Natural killer cell treated with Interleukin-12 subunit alpha and Interleukin-12 subunit beta and Interleukin-15 and Interleukin-18, amount 100 ng/mL, for 72 hours (primary cell): ENCODE measurements around the gene TYMS. TPM values are rescaled to one million over a fixed set of nuclear protein-coding genes. Genes with fewer than 3 reads are reported as not detected.

ENCODE experiments used
- ATAC-seq, 2 donors: fragments of 150-1000 bp; cut with Tn5 transposase in 1 of 2; sonication (Bioruptor Pico), chemical (Tn5 transposase) in 1 of 2; 2 replicates each; pipeline ENCODE4 v1.10.0; 2021
- DNase-seq: peaks from one replicate; pipeline ENCODE4 v3.0.0; 2022; ENCODE audit warnings: low spot score
- H3K27ac Mint-ChIP-seq, 2 donors: 1 replicate in 1 of 2; 2 replicates in 1 of 2; pipeline ENCODE4 v1.8.0; 2022; ENCODE audit warnings: mixed read lengths in 2 of 2, mild to moderate bottlenecking in 1 of 2, moderate library complexity in 1 of 2
- H3K27me3 Mint-ChIP-seq, 2 donors: 1 replicate in 1 of 2; 2 replicates in 1 of 2; pipeline ENCODE4 v1.8.0; 2022; ENCODE audit warnings: mixed read lengths in 2 of 2
- H3K36me3 Mint-ChIP-seq: one replicate; pipeline ENCODE4 v1.8.0; 2022; ENCODE audit warnings: mixed read lengths
- H3K4me1 Mint-ChIP-seq, 2 donors: 1 replicate in 1 of 2; 2 replicates in 1 of 2; pipeline ENCODE4 v1.8.0; 2022; ENCODE audit warnings: low read depth in 2 of 2, mixed read lengths in 2 of 2, mild to moderate bottlenecking in 1 of 2
- H3K4me3 Mint-ChIP-seq: one replicate; pipeline ENCODE4 v1.8.0; 2022; ENCODE audit warnings: mixed read lengths
- H3K9me3 Mint-ChIP-seq: 2 replicates; pipeline ENCODE4 v1.8.0; 2022; ENCODE audit warnings: mixed read lengths
- total RNA-seq, 2 donors: library from RNA; stranded (reverse); gene quantifications; one replicate each; pipeline ENCODE4 v1.2.3, GENCODE V29; 2022

Gene TYMS
- total RNA-seq, 2 donors from 2014 or later = 180 to 276 TPM

GRCh38 chr18:627231-627630 is 30.2 kb upstream of the TYMS start:
- Mint-ChIP-seq H3K27ac (no peak overlapping the region), H3K4me1 (no peaks in the 10 kb centered on the region), H3K36me3 (no peaks in the 10 kb centered on the region), H3K27me3 (peaks cover 13 to 28% of the 10 kb centered on the region in 2 donors), H3K9me3 (no peaks in the 10 kb centered on the region), H3K4me3 (no peak overlapping the region)
- DNase-seq = no peak
- ATAC-seq = no peak

GRCh38 chr18:629269-630150 is 27.9 kb upstream of the TYMS start:
- Mint-ChIP-seq H3K36me3 (no peaks in the 10 kb centered on the region), H3K27me3 (peaks cover 9 to 32% of the 10 kb centered on the region in 2 donors), H3K4me3 (no peak overlapping the region), H3K9me3 (no peaks in the 10 kb centered on the region), H3K27ac (no peak overlapping the region), H3K4me1 (no peaks in the 10 kb centered on the region)
- no peak for ATAC-seq
- DNase-seq = no peak

GRCh38 chr18:631560-631959 is 25.9 kb upstream of the TYMS start:
- ATAC-seq (no peak), DNase-seq (no peak)
- H3K27ac Mint-ChIP-seq = no peak overlapping the region
- no peaks in the 10 kb centered on the region for H3K36me3 Mint-ChIP-seq
- H3K4me3 Mint-ChIP-seq = no peak overlapping the region
- peaks cover 4 to 32% of the 10 kb centered on the region in 2 donors for H3K27me3 Mint-ChIP-seq
- H3K4me1 Mint-ChIP-seq = no peaks in the 10 kb centered on the region
- no peaks in the 10 kb centered on the region for H3K9me3 Mint-ChIP-seq

GRCh38 chr18:634551-635045 is 22.9 kb upstream of the TYMS start:
- Mint-ChIP-seq H3K4me1 (no peaks in the 10 kb centered on the region), H3K36me3 (no peaks in the 10 kb centered on the region), H3K27ac (no peak overlapping the region), H3K4me3 (no peak overlapping the region), H3K27me3 (peaks cover 4 to 24% of the 10 kb centered on the region in 2 donors), H3K9me3 (no peaks in the 10 kb centered on the region)
- ATAC-seq (no peak), DNase-seq (no peak)

GRCh38 chr18:635171-635570 is 22.3 kb upstream of the TYMS start:
- no peak overlapping the region for H3K27ac Mint-ChIP-seq
- H3K4me3 Mint-ChIP-seq = no peak overlapping the region
- ATAC-seq (no peak), DNase-seq (no peak)
- H3K9me3 Mint-ChIP-seq = no peaks in the 10 kb centered on the region
- peaks cover 4 to 21% of the 10 kb centered on the region in 2 donors for H3K27me3 Mint-ChIP-seq
- no peaks in the 10 kb centered on the region for H3K4me1 Mint-ChIP-seq
- no peaks in the 10 kb centered on the region for H3K36me3 Mint-ChIP-seq

- no peak for ATAC-seq
- Mint-ChIP-seq H3K36me3 (no peaks in the 10 kb centered on the region), H3K27ac (no peak overlapping the region), H3K9me3 (no peaks in the 10 kb centered on the region), H3K4me1 (no peaks in the 10 kb centered on the region), H3K27me3 (peaks cover 7 to 11% of the 10 kb centered on the region in 2 donors), H3K4me3 (no peak overlapping the region)
- DNase-seq = no peak
Measured at GRCh38 chr18:641224-641623, 16.2 kb upstream of the TYMS start.

- ATAC-seq = peak in 1 of 2 donors; percentile 58
Measured at GRCh38 chr18:644395-645004, 13.0 kb upstream of the TYMS start.

GRCh38 chr18:647304-647703 is 10.1 kb upstream of the TYMS start:
- ATAC-seq (peak; percentile 15 to 24), DNase-seq (no peak)
- no peak overlapping the region for H3K27ac Mint-ChIP-seq
- no peaks in the 10 kb centered on the region for H3K9me3 Mint-ChIP-seq
- no peak overlapping the region for H3K4me3 Mint-ChIP-seq
- H3K4me1 Mint-ChIP-seq = peaks cover 5 to 7% of the 10 kb centered on the region in 2 donors
- peaks cover 5 to 9% of the 10 kb centered on the region in 2 donors for H3K27me3 Mint-ChIP-seq
- no peaks in the 10 kb centered on the region for H3K36me3 Mint-ChIP-seq

More at GRCh38 chr18:644395-645004, 13.0 kb upstream of the TYMS start:
- Mint-ChIP-seq H3K4me1 (no peaks in the 10 kb centered on the region), H3K4me3 (no peak overlapping the region), H3K9me3 (no peaks in the 10 kb centered on the region), H3K27me3 (peaks cover 7 to 11% of the 10 kb centered on the region in 2 donors), H3K36me3 (no peaks in the 10 kb centered on the region), H3K27ac (no peak overlapping the region)
- no peak for DNase-seq

- Mint-ChIP-seq H3K4me3 (no peak overlapping the region), H3K4me1 (peaks cover 5 to 7% of the 10 kb centered on the region in 2 donors), H3K9me3 (no peaks in the 10 kb centered on the region), H3K27ac (no peak overlapping the region), H3K36me3 (no peaks in the 10 kb centered on the region), H3K27me3 (peaks cover 0 to 2% of the 10 kb centered on the region in 2 donors)
- ATAC-seq (no peak), DNase-seq (no peak)
Measured at GRCh38 chr18:649341-649740, 8.1 kb upstream of the TYMS start.

GRCh38 chr18:650428-650858 is 7.0 kb upstream of the TYMS start:
- no peak overlapping the region for H3K27ac Mint-ChIP-seq
- ATAC-seq (no peak), DNase-seq (no peak)
- peaks cover 0 to 2% of the 10 kb centered on the region in 2 donors for H3K27me3 Mint-ChIP-seq
- H3K36me3 Mint-ChIP-seq = no peaks in the 10 kb centered on the region
- H3K4me1 Mint-ChIP-seq = peaks cover 5 to 7% of the 10 kb centered on the region in 2 donors
- no peaks in the 10 kb centered on the region for H3K9me3 Mint-ChIP-seq
- peak overlapping the region; percentile 30 for H3K4me3 Mint-ChIP-seq

- peaks cover 0 to 6% of the 10 kb centered on the region in 2 donors for H3K27me3 Mint-ChIP-seq
- no peak overlapping the region for H3K27ac Mint-ChIP-seq
- DNase-seq = no peak
Measured at GRCh38 chr18:652131-652530, 5.3 kb upstream of the TYMS start.

GRCh38 chr18:653512-653911 is 3.9 kb upstream of the TYMS start:
- no peak overlapping the region for H3K27ac Mint-ChIP-seq
- ATAC-seq (no peak), DNase-seq (no peak)
- H3K27me3 Mint-ChIP-seq = peaks cover 0 to 4% of the 10 kb centered on the region in 2 donors
- H3K4me3 Mint-ChIP-seq = no peak overlapping the region
- no peaks in the 10 kb centered on the region for H3K9me3 Mint-ChIP-seq
- H3K4me1 Mint-ChIP-seq = peaks cover 5 to 7% of the 10 kb centered on the region in 2 donors
- H3K36me3 Mint-ChIP-seq = no peaks in the 10 kb centered on the region

More at GRCh38 chr18:652131-652530, 5.3 kb upstream of the TYMS start:
- Mint-ChIP-seq H3K4me3 (no peak overlapping the region), H3K4me1 (peaks cover 5 to 7% of the 10 kb centered on the region in 2 donors), H3K36me3 (no peaks in the 10 kb centered on the region), H3K9me3 (no peaks in the 10 kb centered on the region)
- ATAC-seq = no peak

GRCh38 chr18:654601-655000 is 2.9 kb upstream of the TYMS start:
- H3K4me3 Mint-ChIP-seq = no peak overlapping the region
- ATAC-seq = no peak
- no peak overlapping the region for H3K27ac Mint-ChIP-seq
- peaks cover 0 to 4% of the 10 kb centered on the region in 2 donors for H3K27me3 Mint-ChIP-seq
- DNase-seq = no peak
- no peaks in the 10 kb centered on the region for H3K9me3 Mint-ChIP-seq
- peaks cover 15 to 16% of the 10 kb centered on the region in 2 donors for H3K4me1 Mint-ChIP-seq
- H3K36me3 Mint-ChIP-seq = no peaks in the 10 kb centered on the region

GRCh38 chr18:655445-655844 is 2.0 kb upstream of the TYMS start:
- Mint-ChIP-seq H3K4me3 (peak overlapping the region; percentile 22), H3K9me3 (no peaks in the 10 kb centered on the region), H3K4me1 (peaks cover 16 to 19% of the 10 kb centered on the region in 2 donors), H3K27me3 (peaks cover 0 to 4% of the 10 kb centered on the region in 2 donors), H3K36me3 (peaks cover 5% of the 10 kb centered on the region), H3K27ac (no peak overlapping the region)
- DNase-seq (no peak), ATAC-seq (no peak)
